ENCODE results near the gene ZMYND19.
A peak's percentile ranks its signal among the peaks of the same experiment; 100 is the strongest.
"Not testable (repeated sequence)": the region's sequence is repeated elsewhere in the genome, so short reads cannot be mapped to it uniquely, and the experiment has no call there.

ZMYND19 gene

GRCh38 chr9:137588891-137589290 lies 1.4 kb downstream of the ZMYND19 start:
- DNase-seq (ENCODE audit: low spot score): no peak

GRCh38 chr9:137588311-137588710 lies 2.0 kb downstream of the ZMYND19 start:
- no peak for DNase-seq (ENCODE audit: low spot score)

GRCh38 chr9:137586854-137587253 lies 3.5 kb downstream of the ZMYND19 start:
- no peak for DNase-seq (ENCODE audit: low spot score)

- no peak for DNase-seq (ENCODE audit: low spot score)
Observed at GRCh38 chr9:137583957-137584356, 6.4 kb downstream of the ZMYND19 start.

- DNase-seq (ENCODE audit: low spot score): no peak
Observed at GRCh38 chr9:137583347-137583746, 7.0 kb downstream of the ZMYND19 start.

- DNase-seq (ENCODE audit: low spot score): peak; percentile 26
Observed at GRCh38 chr9:137582286-137582860, 7.9 kb downstream of the ZMYND19 start.

GRCh38 chr9:137581361-137582285 lies 8.7 kb downstream of the ZMYND19 start:
- DNase-seq (ENCODE audit: low spot score): no peak

GRCh38 chr9:137580954-137581322 lies 9.4 kb downstream of the ZMYND19 start:
- DNase-seq (ENCODE audit: low spot score): no peak

- DNase-seq (ENCODE audit: low spot score): no peak
Observed at GRCh38 chr9:137580209-137580953, 9.9 kb downstream of the ZMYND19 start.

- DNase-seq (ENCODE audit: low spot score): no peak
Observed at GRCh38 chr9:137579259-137579604, 11.1 kb downstream of the ZMYND19 start.

- peak; percentile 89 for DNase-seq (ENCODE audit: low spot score)
Observed at GRCh38 chr9:137578518-137579258, 11.6 kb downstream of the ZMYND19 start, which contains the start of gene DPH7. TSS of gene DPH7 (minus strand) at chr9:137578925. CDS start at chr9:137578777, 148 bp downstream.

GRCh38 chr9:137575716-137576411 lies 14.4 kb downstream of the ZMYND19 start:
- peak; percentile 54 for DNase-seq (ENCODE audit: low spot score)

- DNase-seq (ENCODE audit: low spot score): no peak
Observed at GRCh38 chr9:137575364-137575715, 15.0 kb downstream of the ZMYND19 start.

- no peak for DNase-seq (ENCODE audit: low spot score)
Observed at GRCh38 chr9:137574192-137574591, 16.1 kb downstream of the ZMYND19 start.

- no peak for DNase-seq (ENCODE audit: low spot score)
Observed at GRCh38 chr9:137570566-137570965, 19.7 kb downstream of the ZMYND19 start.

GRCh38 chr9:137569609-137570203 lies 20.6 kb downstream of the ZMYND19 start:
- DNase-seq (ENCODE audit: low spot score): no peak

GRCh38 chr9:137568445-137568844 lies 21.9 kb downstream of the ZMYND19 start:
- not testable (repeated sequence) for DNase-seq (ENCODE audit: low spot score)

- DNase-seq (ENCODE audit: low spot score): no peak
Observed at GRCh38 chr9:137564817-137565411, 25.4 kb downstream of the ZMYND19 start.

GRCh38 chr9:137564134-137564533 lies 26.2 kb downstream of the ZMYND19 start:
- DNase-seq (ENCODE audit: low spot score): no peak

- DNase-seq (ENCODE audit: low spot score): no peak
Observed at GRCh38 chr9:137558127-137558526, 32.2 kb downstream of the ZMYND19 start.
